NCI-H510A treated with DMSO at 0.1 percent for 48 hours (cell line): ENCODE data around the gene GRM4.
A peak's percentile ranks its signal among the peaks of the same experiment; 100 is the strongest.

Experiments used
- DNase-seq: peaks from one replicate; lab custom pipeline; 2025; lab: John Stamatoyannopoulos, UW

GRM4 gene

DNA sequence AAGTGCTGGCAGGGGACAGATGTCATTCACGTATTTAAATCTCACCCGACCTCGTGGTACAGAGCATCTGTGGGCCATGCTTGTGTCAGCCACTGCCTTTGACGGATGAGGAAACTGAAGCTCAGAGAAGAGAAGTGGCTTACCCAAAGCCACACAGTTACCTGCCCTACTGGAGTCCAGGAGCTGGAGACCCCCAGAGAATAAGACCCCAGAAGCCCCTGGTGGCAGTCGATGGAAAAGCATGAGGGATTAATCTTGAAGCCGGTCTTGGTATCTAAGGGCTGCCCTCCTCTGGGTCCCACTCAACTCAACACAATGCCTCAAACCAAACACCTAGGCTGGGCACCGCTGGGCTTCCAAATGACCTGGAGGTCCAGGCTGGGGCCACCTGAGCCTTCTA, 83.1 kb downstream of the GRM4 start:
- no peak for DNase-seq

DNA sequence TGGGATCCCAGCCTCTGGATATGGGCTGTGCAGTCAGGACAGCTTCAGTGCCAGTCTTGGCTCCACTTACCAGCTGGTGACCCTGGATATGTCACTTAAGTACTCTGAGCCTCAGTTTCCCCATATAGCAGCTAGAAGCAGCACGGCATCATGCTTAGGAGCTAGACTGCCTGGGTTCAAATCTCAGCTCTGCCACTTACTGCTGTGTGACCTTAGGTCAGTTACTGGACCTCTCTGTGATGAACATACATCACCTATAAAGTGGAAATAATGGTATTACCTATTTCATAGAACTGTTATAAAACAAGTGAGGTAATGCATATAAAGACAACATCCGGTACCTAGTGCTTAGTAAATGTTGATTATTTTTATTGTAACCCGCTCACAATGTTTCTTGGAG, 83.7 kb downstream of the GRM4 start:
- DNase-seq = no peak

DNA sequence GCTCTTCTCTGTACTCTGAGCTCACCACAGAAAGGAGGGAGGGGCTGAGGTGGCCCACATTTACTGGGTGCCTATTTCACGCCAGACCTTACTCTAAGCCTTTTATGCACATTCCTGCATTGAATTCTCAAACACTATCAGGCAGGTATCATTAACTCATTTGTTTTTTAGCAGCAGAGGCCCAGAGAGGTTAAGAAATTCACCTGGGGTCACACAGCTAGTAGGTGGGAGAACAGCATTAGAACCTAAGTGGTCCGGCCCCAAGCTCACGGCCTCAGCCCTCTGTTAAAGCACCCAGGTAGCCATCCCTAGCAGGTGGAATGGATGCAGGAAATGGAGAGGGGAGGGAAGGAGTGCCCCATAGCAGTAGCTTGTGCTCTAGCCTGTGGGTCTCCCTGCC, 84.5 kb downstream of the GRM4 start:
- DNase-seq = no peak

DNA sequence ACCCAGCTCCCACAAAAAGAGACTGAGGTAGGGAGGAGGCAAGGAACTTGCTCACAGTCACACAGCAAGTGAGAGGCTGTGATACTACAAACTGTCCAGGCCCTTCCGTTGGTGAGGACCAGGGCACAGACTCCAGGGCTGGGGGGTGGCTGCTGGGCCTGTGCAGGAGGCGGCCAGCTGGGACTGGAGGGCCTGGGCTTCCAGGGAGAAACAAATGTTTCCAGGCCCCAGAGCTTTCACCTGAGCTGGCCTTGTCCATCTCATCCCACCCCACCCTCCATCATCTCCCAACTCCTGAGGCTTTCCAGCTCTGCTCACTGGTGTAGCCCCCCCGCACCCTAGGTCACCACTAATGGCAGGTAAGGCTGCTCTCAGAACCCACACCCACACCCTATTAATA, 86.0 kb downstream of the GRM4 start:
- no peak for DNase-seq

DNA sequence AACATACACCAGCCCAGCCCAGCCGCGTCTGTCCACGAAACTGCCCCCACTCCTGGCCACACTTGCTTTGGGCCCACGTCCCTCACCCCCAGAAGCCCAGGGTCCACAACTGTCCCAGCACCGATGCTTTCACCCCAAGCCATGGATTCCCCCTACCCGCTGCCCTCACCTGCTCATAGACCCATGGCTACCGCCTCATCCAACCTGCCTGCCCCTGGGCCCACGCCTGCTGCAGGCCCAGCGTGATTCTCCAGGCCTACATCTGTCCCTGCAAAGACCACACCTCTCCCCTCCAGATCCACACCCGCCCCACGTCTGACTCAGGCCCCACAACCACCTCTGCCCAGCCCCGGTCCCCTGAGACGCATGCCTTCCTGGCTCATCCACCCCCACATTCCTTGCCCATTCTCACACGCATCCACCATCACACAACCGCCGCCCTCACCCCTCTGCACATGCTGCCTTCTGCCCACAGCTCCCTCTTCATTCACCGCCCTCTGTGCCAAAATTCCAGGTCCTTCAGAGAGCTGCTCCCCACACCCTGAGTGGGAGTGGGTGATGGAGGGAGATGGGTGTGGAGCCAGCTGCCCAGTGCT, 86.7 kb downstream of the GRM4 start:
- DNase-seq = no peak

DNA sequence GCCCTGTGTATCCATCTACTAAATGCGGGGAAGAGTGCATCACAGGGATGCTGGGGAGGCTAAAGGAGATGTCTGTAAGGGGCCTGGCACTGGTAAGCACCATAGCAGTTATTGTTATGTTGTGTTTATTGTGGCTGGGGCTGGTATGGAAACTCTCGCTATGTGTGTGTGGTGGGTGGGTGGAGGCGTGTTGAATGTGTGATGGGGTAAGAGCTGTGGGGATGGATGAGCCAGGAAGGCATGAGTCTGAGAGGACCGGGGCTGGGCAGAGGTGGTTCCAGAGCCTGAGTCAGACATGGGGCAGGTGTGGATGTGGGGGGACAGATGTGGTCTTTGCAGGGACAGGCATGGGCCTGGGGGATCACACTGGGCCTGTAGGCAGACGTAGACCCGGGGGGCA, 88.1 kb downstream of the GRM4 start:
- DNase-seq = no peak

DNA sequence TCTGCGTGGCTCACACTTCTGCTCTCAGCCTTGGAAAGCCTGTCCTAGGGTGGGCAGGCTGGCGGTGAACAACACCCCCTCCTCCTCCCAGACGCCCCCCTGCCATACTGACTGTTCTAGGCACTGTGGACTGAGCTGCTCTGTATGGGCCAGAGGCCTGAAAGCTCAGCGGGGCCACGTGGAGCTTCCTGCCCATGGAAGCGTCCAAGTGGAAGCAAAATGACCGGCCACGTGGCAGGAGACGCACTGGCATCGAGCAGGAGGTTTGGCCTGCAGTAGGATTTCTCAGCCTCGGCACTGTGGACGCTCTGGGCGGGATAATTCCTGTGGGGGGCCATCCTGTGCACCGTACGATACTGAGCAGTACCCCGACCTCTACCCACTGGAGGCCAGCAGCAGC, 88.7 kb downstream of the GRM4 start:
- no peak for DNase-seq

DNA sequence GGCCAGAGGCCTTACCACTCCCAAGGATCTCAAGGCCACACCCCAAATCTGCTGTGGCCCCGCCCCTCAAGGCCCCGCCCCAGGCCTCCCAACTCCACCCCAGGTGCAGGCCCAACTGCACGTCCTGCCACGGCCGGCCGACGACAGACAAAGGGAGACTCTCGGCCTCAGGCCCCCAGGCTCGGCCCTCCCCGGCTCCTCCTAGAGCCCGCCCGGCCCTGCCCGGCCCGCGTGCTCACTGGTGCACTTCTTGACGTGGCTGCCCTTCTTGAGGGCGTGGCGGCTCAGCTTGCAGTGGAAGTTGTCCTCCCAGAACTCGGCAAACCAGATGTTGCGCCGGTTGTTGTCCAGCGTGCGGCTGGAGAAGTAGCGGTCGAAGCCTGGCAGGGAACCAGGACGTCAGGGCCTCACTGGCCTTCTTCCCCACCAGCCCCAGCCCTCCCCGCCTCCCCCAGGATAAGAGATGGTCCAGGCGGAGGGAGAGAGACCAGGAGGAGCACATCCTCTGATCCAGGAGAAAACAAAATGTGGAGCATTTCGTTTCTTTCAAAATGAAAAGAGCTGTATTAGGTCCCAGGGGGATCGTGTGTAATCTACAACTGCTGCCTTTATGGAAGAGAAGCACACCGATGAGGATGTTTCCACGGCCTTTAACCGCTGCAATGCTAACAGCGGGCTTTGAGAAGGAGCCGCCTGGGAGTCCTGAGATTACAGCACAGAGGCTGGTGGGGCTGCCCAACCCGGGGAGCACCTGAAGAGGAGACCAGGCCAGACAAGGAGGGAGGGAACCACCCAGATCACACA, 89.4 kb downstream of the GRM4 start:
- peak; percentile 35 for DNase-seq

DNA sequence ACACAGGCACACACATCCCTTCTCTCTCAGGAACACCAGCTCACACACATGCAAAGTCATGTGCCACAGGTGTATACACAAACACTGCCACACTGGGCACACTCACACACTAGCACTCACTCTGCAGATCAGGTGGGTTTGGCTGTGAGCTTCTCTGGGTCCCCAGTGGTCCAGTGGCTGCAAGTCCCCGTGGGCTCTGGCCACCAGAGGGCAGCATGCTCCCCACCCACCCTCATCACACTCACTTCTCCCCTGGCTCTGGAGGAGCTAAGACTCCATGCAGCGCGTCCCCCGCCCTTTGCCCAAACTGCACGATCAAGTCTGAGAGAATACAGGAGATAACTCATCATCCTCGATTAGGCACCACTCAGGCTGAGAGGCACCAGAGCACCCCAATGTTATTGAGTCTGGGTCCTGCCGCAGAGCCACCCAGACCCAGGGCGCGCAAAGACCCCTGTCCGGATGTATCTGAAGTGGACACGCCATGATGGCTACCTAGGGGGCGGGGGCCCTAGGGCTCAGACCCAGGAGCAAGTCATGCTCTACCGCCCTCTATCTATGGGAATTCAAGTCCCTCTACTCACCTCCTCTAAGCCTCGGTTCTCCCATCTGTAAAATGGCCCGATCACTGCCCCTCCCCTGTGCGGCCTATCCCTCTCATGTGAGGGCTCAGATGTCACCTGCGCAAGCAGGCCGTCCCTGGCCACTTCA, 90.5 kb downstream of the GRM4 start:
- peak; percentile 86 for DNase-seq

DNA sequence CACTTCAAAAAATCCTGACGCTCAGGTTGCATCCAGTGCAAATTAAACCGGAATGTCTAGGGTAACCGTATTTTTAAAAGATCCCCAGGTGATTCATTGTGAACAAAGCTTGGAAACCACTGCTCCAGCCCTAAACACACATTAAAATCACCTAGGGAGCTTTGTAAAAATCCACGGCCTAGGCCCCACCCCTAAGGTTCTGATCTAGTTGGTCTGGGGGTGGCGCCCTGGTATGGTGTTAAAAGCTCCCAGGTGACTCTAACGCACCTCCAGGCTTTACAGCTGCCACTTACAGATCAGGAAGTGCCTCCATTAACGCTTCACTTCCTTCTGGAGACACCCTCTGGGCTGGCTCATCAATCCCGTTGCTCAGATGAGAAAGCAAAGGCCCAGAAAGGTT, 92.2 kb downstream of the GRM4 start:
- DNase-seq = peak; percentile 81

DNA sequence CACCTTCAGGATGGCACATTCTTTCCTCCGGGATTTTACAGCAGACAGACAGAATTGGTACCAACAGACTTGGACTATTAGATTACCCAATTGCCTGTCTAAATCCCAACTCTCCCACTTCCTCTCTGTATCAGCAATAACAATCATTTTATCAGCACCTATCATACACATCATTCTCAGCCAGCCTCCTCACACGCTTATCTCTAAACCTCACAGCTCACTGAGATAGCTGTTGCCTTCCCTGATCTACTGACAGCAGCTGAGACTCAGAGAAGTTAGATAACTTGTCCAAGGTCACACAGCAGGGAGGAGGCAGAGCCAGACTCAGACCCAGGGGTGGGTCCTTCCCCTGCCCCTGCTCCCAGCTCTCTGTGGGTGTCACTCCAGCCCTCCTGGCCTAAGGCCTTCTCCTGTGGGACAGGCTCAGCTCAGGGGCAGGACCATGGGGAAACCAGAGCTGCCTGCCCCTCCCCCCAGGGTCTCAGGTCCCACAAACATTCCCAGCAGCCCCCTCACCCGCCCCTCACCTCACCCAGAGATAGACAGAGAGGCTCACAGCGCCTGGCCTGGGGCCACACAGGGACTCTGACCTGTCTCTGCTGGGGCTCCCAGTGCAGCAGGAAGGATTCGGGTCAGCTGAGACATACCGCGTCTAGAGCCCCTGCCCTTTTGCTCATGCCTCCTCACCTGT, 92.8 kb downstream of the GRM4 start:
- no peak for DNase-seq

DNA sequence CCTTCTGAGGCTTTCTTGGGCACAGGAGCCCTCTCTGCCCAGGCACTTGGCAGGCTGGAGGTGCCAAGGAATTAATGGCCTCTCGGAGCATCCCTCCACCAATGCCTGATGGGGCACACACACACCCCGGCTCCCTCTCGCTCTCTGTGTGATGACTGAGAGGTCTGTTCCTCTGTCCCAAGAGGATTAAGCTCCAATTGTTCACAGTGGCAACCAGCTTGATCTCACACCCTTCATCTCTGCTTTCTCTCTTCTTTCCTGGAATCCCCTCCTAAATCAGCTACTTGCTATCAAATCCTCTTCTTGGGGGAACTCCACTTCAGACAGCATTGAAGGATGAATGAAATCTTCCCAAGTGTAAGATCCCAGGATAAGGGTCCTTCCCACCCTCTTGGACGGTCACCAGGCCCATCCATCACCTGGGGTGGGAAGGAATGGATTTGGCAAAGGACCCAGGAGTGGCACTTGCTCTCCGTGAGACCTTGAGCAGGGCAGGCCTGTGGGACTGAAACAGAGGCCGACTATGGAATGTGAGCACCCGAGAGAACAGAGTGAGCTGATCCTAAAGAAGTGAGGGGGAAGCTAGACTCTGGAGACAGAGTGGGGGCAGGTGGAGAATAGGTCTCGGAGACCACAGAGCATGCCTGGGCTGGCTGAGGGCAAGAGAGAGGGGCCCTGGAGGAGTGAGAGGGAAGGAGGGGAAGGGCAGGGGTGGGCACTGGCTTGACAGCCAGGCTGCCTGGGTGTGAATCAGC, 93.6 kb downstream of the GRM4 start:
- DNase-seq = no peak

DNA sequence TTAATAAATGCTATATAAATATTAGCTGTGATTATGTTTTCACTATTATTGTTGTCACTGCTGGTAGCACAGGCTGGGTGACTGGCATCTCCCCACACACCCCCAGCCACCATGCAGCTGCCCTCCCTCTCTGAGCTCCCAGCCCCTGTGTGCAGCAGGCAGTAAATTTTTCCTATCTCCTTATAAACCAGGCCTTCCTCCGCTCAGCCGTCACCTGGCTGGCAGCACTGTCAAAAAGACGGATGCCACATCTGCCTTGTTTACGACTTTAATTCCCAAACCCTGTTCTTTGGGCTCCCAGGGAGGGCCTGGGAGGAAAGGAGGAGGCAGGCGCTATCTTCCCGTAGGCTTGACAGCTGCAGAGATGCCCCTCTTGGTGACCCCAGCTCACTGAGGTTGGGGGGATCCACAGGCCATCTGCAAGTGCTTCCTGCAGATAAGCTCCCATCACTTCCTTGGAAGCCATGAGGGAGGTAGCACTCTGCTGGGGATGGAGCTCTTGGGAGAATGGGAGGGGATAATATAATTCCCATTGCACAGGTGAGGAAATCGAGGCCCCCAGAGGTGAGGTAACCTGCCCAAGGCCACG, 94.5 kb downstream of the GRM4 start:
- DNase-seq = no peak

DNA sequence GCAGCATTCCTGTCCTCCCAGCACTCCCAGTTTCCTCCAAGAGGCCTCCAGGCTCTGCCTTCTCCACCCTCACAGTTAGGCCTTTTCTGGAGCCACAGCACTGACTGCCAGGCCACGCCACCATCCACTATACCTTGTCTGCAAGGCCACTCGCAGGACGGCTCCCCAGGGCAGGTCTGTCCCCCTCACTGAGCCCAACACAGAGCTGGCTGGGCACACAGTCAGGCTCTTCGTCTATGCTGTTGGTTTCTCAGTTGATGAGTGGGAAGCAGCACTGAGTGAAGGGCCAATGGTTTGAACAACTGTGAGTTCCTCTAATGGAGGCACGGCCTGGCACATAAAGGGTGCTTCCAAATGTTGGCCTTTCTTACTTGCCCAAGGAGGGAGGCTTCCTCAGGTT, 95.2 kb downstream of the GRM4 start:
- DNase-seq = no peak

DNA sequence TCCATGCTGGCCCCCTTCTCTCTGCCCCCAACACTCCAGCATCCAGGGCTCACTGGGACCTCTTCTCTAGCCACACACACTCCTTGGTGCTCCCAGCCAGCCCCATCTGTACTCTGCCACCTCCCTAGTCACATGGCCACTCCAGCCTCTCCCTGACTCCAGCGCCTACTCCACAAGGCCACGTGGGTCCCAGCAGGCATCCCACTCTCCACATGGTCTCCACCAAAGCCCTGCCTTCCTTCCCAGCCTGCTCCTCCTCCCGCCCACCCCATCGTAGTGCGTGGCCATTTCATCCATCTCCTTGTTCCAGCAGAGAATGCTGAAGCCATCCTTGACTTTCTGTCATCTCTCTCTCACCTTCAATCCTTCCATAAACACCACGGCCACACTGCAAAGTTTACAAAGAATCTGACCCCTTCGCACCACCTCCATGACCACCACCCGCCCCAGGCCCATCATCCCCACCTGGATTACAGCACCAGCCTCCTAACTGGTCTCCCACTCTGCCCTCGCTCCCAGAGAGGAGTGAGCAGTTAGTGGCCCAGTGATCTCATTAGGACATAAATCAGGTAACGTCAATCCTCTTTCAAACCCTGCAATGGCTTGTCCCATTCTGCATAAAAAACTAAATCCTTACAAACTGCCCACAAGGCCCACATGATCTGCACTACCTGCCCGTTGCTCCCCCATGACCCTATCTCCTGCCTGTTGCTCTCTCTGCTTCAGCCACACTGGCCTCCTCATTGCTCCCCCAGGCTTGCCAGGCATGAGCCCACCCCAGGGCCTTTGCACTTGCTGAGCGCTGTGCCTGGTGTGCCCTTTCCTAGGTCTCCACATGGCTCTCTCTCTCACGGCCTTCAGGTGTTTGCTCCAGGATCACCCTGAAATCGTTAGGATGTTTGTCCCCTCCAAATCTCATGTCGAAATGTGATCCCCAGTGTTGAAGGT, 96.2 kb downstream of the GRM4 start:
- DNase-seq = no peak

DNA sequence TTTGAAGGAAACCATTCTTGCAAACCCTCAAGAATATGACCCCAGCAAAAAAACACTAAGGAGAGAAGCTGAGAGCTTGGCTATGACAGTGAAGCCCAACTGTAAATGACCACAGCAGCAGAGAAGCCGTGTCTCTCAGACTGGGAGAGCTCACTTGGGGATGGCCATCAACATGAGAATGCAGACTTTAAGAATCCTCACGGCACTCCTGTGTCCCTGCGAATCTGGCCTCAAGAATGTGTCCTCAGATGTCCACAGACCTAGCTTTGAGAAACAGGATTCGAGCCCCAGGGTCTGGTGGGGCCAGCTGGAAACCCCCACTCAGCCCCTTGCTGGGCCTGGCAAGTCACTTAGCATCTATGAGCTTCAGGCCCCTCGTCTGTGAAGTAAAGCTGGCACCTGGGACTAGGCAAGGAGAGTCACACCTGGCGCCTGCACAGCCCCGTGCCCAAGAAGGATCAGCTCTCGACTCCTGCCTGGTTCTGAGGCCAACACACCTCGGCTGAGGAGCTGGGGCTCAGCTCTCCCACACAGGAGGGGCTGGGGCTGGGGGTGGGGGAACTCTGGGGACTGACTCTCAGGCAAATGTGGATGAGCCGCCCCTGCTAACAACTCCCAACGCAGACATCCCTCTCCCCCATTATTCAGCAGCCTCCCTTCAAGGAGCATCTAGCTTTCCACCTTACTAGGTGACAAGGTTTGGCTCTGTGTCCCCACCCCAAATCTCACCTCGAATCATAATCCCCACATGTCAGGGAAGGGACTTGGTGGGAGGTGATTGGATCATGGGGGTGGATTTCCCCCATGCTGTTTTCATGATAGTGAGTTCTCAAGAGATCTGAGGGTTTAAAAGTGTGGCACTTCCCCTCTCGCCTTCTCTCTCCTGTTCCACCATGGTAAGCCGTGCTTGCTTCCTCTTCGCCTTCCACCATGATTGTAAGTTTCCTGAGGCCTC, 97.7 kb downstream of the GRM4 start:
- DNase-seq = no peak

DNA sequence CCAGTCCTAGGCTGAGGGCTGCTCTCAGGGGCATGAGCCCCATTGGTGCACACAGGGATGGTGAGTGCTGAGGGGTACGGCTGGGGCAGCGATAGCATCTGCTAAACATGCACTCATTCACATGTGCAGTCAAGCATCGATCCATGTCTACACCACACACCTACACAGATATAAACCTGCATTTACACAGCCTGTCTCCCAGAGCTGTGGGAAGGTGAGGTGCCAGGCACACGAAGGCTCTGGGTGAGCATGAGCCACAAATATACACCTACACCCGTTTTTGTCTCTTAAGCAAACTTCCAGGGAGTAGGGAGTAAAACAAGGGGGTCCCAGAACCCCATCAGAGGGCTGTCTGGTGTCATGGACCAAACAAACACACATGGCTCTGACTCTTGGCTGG, 99.3 kb downstream of the GRM4 start:
- no peak for DNase-seq

DNA sequence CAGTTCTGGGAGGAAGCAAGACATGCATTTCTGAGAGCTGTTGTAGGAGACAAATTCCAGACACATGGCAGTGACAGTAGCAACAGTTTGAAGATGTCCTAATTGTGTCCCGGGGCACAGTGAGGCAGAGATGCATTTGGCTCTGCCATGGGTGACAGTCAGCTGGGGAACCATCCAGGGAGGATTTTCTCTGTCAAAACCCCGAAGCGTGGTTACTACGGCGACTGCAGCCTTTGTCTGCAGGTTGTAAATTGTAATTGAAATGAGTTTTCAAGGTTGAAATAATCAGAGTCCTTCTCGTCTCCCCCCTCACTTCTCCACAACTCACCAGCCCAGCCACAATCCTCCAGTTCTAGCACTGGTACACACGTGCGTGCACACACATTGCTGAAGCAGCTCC, 100.1 kb downstream of the GRM4 start:
- no peak for DNase-seq

DNA sequence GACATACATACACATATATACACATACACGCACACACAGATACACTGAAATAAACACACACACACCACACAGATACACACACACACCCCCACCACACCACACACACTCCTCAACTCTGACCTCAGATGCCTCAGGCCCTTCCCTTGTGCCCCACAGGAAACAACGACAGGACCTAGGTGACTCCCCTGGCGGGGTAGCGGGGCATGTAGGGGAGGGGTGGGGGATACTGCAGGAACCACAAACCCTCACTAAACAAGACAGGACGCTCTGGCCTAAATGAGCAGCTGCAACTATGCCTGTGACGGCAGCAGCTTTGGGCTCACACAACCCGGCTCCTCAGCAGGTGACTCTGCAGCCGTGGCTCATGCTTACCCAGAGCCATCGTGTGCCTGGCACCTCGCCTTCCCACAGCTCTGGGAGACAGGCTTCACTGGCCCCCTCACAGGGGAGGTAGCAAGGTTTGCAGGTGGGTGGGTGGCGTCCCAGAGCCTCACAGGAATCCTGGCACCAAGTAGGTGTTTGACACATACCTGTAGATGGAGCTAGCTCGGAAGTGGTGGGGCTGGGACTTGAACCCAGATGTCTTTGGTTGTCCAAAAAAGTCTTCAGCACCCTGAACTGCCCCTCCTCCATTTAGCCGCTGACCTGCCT, 100.8 kb downstream of the GRM4 start:
- DNase-seq = no peak
